T-helper 1 cell treated with Interleukin-12 subunit alpha and Interleukin-12 subunit beta and Interleukin-4 antibody, amounts not matched to agents 30 ng/mL and 1 ng/mL, for 36 hours (primary cell): ENCODE measurements around the gene HMGN4. TPM values are rescaled to one million over a fixed set of nuclear protein-coding genes. Genes with fewer than 3 reads are reported as not detected.
"Not testable (repeated sequence)": the region's sequence is repeated elsewhere in the genome, so short reads cannot be mapped to it uniquely, and the experiment has no call there.

Experiments
- intact Hi-C: fragments of 100-400 bp; cut with micrococcal nuclease; formaldehyde crosslinking; loops from one replicate; pipeline ENCODE4 v1.15.1; 2024
- total RNA-seq: library from RNA; stranded (reverse); gene quantifications from 2 replicates; pipeline ENCODE4 v1.2.3, GENCODE V29; 2022

Gene HMGN4
- total RNA-seq: 84.5 and 94.7 TPM in 2 replicates

GRCh38 chr6:26537846-26538571 lies at the start of gene HMGN4:
TSS of gene HMGN4 (plus strand) at chr6:26538366. CDS start at chr6:26545207, 6,841 bp downstream.
- intact Hi-C loops: loop anchor here (1.0 to 5.0 kb wide), 20 partner anchors 15 to 1214 kb away; partner anchors contain the start of genes ABT1, BTN2A1, BTN2A2 and BTN3A1

GRCh38 chr6:26489996-26490964 lies 47.9 kb upstream of the HMGN4 start:
- intact Hi-C loops: no loop called here

- intact Hi-C loops: no loop called here
These were observed 46.6 kb upstream of the HMGN4 start for GRCh38 chr6:26491604-26492003.

GRCh38 chr6:26493258-26493657 lies 44.9 kb upstream of the HMGN4 start:
- intact Hi-C loops: loop anchor here (1.0 kb wide), 1 partner anchor 152 kb away; no protein-coding TSS in a partner anchor

- intact Hi-C loops: no loop called here
These were observed 44.0 kb upstream of the HMGN4 start for GRCh38 chr6:26494117-26494516.

- intact Hi-C loops: no loop called here
These were observed 42.9 kb upstream of the HMGN4 start for GRCh38 chr6:26495281-26495680.

GRCh38 chr6:26497610-26498009 lies 40.6 kb upstream of the HMGN4 start:
- intact Hi-C loops: no loop called here

- intact Hi-C loops: loop anchor here (2.0 kb wide), 1 partner anchor 21 kb away; no protein-coding TSS in a partner anchor
These were observed 38.1 kb upstream of the HMGN4 start, which contains the start of gene BTN1A1 for GRCh38 chr6:26500102-26500501. TSS of gene BTN1A1 (plus strand) at chr6:26500303. CDS start at chr6:26501287, 984 bp downstream.

GRCh38 chr6:26501482-26501986 lies 36.6 kb upstream of the HMGN4 start:
- intact Hi-C loops: loop anchor here (2.0 kb wide), 1 partner anchor 19 kb away; no protein-coding TSS in a partner anchor

- intact Hi-C loops: no loop called here
These were observed 36.0 kb upstream of the HMGN4 start for GRCh38 chr6:26502165-26502564.

- intact Hi-C loops: no loop called here
These were observed 35.5 kb upstream of the HMGN4 start for GRCh38 chr6:26502626-26503025.

GRCh38 chr6:26507658-26508057 lies 30.5 kb upstream of the HMGN4 start:
- intact Hi-C loops: no loop called here

- intact Hi-C loops: not testable (repeated sequence)
These were observed 27.1 kb upstream of the HMGN4 start for GRCh38 chr6:26511033-26511432.

GRCh38 chr6:26514984-26515383 lies 23.2 kb upstream of the HMGN4 start:
- intact Hi-C loops: no loop called here

GRCh38 chr6:26516481-26517427 lies 21.4 kb upstream of the HMGN4 start:
- intact Hi-C loops: no loop called here

GRCh38 chr6:26519359-26519758 lies 18.8 kb upstream of the HMGN4 start:
- intact Hi-C loops: no loop called here

- intact Hi-C loops: loop anchor here (2.0 to 5.0 kb wide), 4 partner anchors 20 to 248 kb away; partner anchors contain the start of genes BTN1A1 and BTN2A2
These were observed 17.8 kb upstream of the HMGN4 start for GRCh38 chr6:26520237-26520849.

GRCh38 chr6:26520850-26521599 lies 17.1 kb upstream of the HMGN4 start:
- intact Hi-C loops: loop anchor here (1.0 to 5.0 kb wide), 14 partner anchors 11 to 248 kb away; partner anchors contain the start of genes ABT1, BTN1A1, BTN2A1 and BTN2A2
